ENCODE results near the gene KIAA0232.

- no peak for TF ChIP-seq POLR2A (IDR thresholded peaks at IDR 0.05)
- TF ChIP-seq CTCF (IDR thresholded peaks at IDR 0.05) = no peak
Measured at GRCh38 chr4:6812766-6813165, 30.2 kb downstream of the KIAA0232 start.
